ENCODE data around the gene GRM4.

Gene GRM4

DNA sequence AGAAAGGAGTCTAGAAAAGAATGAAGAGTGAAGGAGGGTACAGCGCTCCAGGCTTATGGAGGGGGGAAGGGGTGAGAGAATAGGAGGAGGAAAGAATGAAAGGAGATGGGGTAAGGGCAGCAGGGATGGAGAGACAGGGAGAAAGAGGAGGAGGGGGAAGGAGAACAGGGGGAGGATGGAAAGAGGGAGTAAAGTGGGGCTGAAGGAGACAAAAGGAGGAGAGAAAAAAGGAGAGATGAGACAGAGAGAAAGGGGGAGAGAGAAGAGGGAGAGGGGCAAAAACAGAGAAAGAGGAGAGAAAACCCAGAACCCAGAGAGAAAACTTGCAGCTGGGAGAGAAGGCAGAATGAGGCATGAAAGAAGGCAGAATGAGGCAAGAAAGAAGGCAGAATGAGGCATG lies 110.7 kb downstream of the GRM4 start:
- peaks cover 64% of the 10 kb centered on the region for H3K27me3 ChIP-seq (ENCODE audit: insufficient read depth, low read depth)
- H3K4me1 ChIP-seq (ENCODE audit: low read depth, poor library complexity, severe bottlenecking), result no peaks in the 10 kb centered on the region

DNA sequence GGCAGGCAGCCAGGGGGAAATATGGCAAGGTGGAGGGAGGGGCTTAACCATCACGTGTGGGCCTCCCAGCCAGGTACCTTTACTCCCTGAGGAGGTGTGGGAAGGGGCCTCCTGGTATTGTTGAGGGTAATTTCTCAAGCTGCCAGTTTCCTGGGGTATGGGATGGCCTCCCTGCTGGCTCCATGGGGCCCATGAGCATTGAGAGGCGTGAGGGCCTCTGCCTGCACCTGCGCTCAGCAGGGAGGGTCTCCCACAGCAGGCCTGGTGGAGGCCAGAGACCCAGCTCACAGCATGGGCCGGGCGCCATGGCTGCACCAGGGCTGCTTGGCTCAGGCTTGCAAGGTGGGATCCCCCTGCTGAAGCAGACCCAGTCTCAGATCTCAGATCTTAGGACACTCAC lies 113.0 kb downstream of the GRM4 start:
- H4K20me1 ChIP-seq (ENCODE audit: insufficient read depth), result no peaks in the 10 kb centered on the region
- TF ChIP-seq, protein P1, sequence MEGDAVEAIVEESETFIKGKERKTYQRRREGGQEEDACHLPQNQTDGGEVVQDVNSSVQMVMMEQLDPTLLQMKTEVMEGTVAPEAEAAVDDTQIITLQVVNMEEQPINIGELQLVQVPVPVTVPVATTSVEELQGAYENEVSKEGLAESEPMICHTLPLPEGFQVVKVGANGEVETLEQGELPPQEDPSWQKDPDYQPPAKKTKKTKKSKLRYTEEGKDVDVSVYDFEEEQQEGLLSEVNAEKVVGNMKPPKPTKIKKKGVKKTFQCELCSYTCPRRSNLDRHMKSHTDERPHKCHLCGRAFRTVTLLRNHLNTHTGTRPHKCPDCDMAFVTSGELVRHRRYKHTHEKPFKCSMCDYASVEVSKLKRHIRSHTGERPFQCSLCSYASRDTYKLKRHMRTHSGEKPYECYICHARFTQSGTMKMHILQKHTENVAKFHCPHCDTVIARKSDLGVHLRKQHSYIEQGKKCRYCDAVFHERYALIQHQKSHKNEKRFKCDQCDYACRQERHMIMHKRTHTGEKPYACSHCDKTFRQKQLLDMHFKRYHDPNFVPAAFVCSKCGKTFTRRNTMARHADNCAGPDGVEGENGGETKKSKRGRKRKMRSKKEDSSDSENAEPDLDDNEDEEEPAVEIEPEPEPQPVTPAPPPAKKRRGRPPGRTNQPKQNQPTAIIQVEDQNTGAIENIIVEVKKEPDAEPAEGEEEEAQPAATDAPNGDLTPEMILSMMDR (conservative IDR thresholded peaks at IDR 0.05; ENCODE audit: low read depth, low read length), result no peak
- H3K27me3 ChIP-seq (ENCODE audit: insufficient read depth, low read depth), result peaks cover 65% of the 10 kb centered on the region
- H3K4me3 ChIP-seq (IDR thresholded peaks at IDR 0.05; ENCODE audit: insufficient read depth, low read depth, low read length), result no peak overlapping the region
- H3K9ac ChIP-seq, result no peak overlapping the region
- no peak overlapping the region for H2AFZ ChIP-seq (ENCODE audit: low read depth)
- H3K4me1 ChIP-seq (ENCODE audit: low read depth, poor library complexity, severe bottlenecking), result no peaks in the 10 kb centered on the region
- no peaks in the 10 kb centered on the region for H3K79me2 ChIP-seq (ENCODE audit: insufficient read depth, low read depth)
- H3K4me2 ChIP-seq, result no peak overlapping the region
- no peak overlapping the region for H3K27ac ChIP-seq
- no peaks in the 10 kb centered on the region for H3K36me3 ChIP-seq (ENCODE audit: insufficient read depth)

More for the DNA sequence above, 110.7 kb downstream of the GRM4 start:
- Histone ChIP-seq H3K36me3 (ENCODE audit: insufficient read depth) (no peaks in the 10 kb centered on the region), H4K20me1 (ENCODE audit: insufficient read depth) (no peaks in the 10 kb centered on the region), H3K79me2 (ENCODE audit: insufficient read depth, low read depth) (no peaks in the 10 kb centered on the region), H2AFZ (ENCODE audit: low read depth) (no peak overlapping the region), H3K4me2 (no peak overlapping the region), H3K27ac (no peak overlapping the region), H3K4me3 (IDR thresholded peaks at IDR 0.05; ENCODE audit: insufficient read depth, low read depth, low read length) (no peak overlapping the region), H3K9ac (no peak overlapping the region)
- TF ChIP-seq, protein P1 (conservative IDR thresholded peaks at IDR 0.05; ENCODE audit: low read depth, low read length), result no peak

DNA sequence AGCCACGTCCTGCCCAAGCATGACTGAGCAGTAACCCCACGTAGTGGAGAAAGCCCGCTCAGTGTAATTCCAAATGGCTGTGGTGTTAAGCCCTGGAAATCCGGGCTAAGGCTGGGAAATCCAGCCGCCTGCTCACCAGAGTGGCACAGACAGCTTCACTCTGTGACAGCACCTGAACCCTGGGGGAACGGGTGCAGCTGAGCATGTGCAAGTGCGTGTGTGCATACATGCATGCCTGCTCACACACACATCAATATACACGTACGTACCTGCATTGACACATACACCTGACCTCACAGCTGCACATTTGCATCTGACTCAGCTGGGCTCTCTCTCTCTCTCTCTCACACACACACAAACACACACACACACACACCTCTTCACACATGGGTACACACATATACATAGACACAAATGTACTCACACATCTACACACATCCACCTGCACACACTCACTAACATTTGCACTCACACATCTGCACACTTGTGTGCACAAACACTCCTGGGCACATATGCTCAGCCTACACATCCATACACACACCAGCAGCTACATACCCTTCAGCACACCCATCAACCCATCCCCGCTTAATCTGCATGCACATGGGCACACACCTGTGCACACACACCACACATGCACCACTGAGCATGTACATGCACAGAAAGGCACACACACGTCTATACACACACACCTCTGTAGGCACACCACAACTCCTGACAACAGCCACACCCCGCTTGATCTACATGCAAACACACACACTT lies 114.1 kb downstream of the GRM4 start:
- Histone ChIP-seq H4K20me1 (ENCODE audit: insufficient read depth) (no peaks in the 10 kb centered on the region), H3K9ac (no peak overlapping the region), H3K27ac (no peak overlapping the region), H3K4me1 (ENCODE audit: low read depth, poor library complexity, severe bottlenecking) (no peaks in the 10 kb centered on the region), H3K4me3 (IDR thresholded peaks at IDR 0.05; ENCODE audit: insufficient read depth, low read depth, low read length) (no peak overlapping the region), H3K36me3 (ENCODE audit: insufficient read depth) (no peaks in the 10 kb centered on the region), H2AFZ (ENCODE audit: low read depth) (no peak overlapping the region), H3K4me2 (no peak overlapping the region), H3K79me2 (ENCODE audit: insufficient read depth, low read depth) (no peaks in the 10 kb centered on the region), H3K27me3 (ENCODE audit: insufficient read depth, low read depth) (peaks cover 64% of the 10 kb centered on the region; the same call in 1 of the 2 replicates)
- TF ChIP-seq, protein P1 (conservative IDR thresholded peaks at IDR 0.05; ENCODE audit: low read depth, low read length), result no peak

DNA sequence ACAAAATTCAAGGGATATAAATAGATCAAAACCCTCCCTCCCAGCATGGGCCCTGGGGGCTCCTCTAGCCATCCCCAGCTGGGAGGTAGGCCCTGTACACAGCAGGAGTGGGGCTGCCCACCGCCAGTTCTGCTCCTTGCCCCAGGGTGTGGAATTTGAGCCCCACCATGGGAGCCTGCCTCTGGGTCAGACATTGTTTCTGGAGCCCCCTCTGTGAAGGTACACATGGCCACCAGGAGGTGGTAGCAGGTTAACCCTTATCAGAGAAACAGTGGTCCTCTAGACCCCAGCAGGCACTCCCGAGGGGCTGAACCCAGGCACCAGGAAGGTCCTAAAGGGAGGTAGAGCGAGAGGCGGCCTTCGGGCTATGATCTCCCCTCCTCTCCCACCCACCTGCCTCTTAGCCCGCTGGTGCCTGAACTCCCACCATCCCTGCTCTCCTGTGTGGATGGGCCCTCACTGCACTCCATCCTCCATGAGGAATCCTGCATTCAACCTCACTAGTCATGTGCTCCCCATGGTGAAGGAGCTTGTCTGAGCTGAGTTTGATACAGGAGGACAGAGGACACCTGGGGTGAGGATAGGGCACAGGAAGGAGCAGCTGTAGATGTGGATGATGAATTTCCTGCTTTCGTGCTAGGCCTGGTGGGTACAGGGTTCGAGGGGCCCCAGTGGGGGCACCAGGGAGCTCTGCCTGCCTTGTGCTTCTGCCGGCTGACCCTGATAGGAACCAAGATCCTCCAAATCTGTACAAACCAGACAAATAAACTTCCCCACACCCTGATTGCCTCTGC lies 114.9 kb downstream of the GRM4 start:
- Histone ChIP-seq H3K9ac (no peak overlapping the region), H4K20me1 (ENCODE audit: insufficient read depth) (no peaks in the 10 kb centered on the region), H3K4me3 (IDR thresholded peaks at IDR 0.05; ENCODE audit: insufficient read depth, low read depth, low read length) (no peak overlapping the region), H3K27ac (no peak overlapping the region), H3K4me1 (ENCODE audit: low read depth, poor library complexity, severe bottlenecking) (no peaks in the 10 kb centered on the region), H3K4me2 (no peak overlapping the region), H3K36me3 (ENCODE audit: insufficient read depth) (no peaks in the 10 kb centered on the region), H3K27me3 (ENCODE audit: insufficient read depth, low read depth) (peaks cover 62% of the 10 kb centered on the region; the same call in 1 of the 2 replicates), H3K79me2 (ENCODE audit: insufficient read depth, low read depth) (no peaks in the 10 kb centered on the region), H2AFZ (ENCODE audit: low read depth) (no peak overlapping the region)
- TF ChIP-seq, protein P1 (conservative IDR thresholded peaks at IDR 0.05; ENCODE audit: low read depth, low read length), result no peak
